ENCODE measurements around the gene PCDHA4.

Gene PCDHA4

DNA sequence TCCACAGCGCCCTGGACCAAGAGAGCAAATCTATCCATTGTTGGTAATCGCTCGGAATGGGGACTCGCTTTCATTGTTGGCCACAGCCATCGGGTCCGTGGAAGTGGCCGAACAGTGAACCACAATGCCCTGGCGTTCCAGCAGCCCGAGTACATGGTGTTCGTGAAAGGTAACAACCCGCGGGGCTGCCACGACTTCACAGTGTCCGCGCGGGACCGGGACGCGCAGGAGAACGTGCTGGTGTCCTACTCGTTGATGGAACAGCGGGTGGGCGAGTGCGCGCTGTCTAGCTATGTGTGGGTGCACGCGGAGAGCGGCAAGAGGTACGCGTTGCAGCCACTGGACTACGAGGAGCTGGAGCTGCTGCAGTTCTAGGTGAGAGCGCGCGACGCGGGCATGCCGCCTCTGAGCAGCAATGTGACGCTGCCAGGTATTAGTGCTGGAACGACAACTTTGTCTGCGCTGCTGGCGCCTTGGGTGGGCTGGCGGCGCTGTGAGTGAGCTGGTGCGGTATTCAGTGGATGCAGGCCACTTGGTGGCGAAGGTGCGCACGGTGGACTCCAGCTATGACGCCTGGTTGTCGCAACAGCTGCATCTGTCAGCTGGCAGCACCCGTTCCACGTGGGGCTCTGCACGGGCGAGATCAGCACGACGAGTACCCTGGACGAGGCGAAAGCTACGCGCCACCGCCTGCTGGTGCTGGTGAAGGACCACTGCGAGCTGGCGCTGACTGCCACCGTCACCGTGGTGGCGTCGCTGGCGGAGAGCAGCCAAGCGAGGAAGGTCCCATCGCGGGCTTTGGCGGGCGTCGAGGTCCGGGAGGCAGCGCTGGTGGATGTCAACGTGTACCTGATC, 55.8 kb downstream of the PCDHA4 start:
- DNase-seq = no peak

All from NCI-H2171 treated with DMSO at 0.1 percent for 48 hours (cell line).